Measurements from ENCODE around the gene GCAT. TPM values are rescaled to one million over a fixed set of nuclear protein-coding genes. Genes with fewer than 3 reads are reported as not detected.

GCAT gene
- total and polyA plus RNA-seq, 2 experiments from 2014 or later: 20.2 to 40.0 TPM

- TF ChIP-seq CTCF (IDR thresholded peaks at IDR 0.05; ENCODE audit: poor library complexity): no peak
- TF ChIP-seq EZH2phosphoT487 (IDR thresholded peaks at IDR 0.05; ENCODE audit: low read depth, severe bottlenecking, unreplicated experiment): no peak
- TF ChIP-seq EZH2 (IDR thresholded peaks at IDR 0.05; ENCODE audit: borderline replicate concordance): no peak
- no peaks in the 10 kb centered on the region for H3K9me2 ChIP-seq (replicated peaks; ENCODE audit: insufficient read depth)
- peaks cover 16% of the 10 kb centered on the region for H3K4me1 ChIP-seq (ENCODE audit: insufficient read depth)
- no peaks in the 10 kb centered on the region for H4K20me1 ChIP-seq (ENCODE audit: insufficient read depth, poor library complexity, severe bottlenecking)
- H3K4me2 ChIP-seq: peak overlapping the region; percentile 96
- peaks cover 69% of the 10 kb centered on the region for H3K79me2 ChIP-seq
- peaks cover 3% of the 10 kb centered on the region for H3K36me3 ChIP-seq (replicated peaks; ENCODE audit: insufficient read depth, low read depth)
- H2AFZ ChIP-seq: no peak overlapping the region
- no peaks in the 10 kb centered on the region for H3K9me3 ChIP-seq (ENCODE audit: low read depth)
- H3K27me3 ChIP-seq: no peaks in the 10 kb centered on the region
- 89% methylated on average over 4 of the region's 4 CpGs for WGBS (ENCODE audit: low lambda C conversion rate, missing lambda C conversion rate)
- H3K4me3 ChIP-seq: no peak overlapping the region
- no peak for DNase-seq (ENCODE audit: low spot score)
- H3K27ac ChIP-seq: no peak overlapping the region
Observed at GRCh38 chr22:37850801-37851200, 43.1 kb downstream of the GCAT start.

- peaks cover 3% of the 10 kb centered on the region for H3K36me3 ChIP-seq (replicated peaks; ENCODE audit: insufficient read depth, low read depth)
- no peak for TF ChIP-seq EZH2phosphoT487 (IDR thresholded peaks at IDR 0.05; ENCODE audit: low read depth, severe bottlenecking, unreplicated experiment)
- no peaks in the 10 kb centered on the region for H3K27me3 ChIP-seq
Observed at GRCh38 chr22:37852418-37852817, 44.7 kb downstream of the GCAT start.

GRCh38 chr22:37854946-37855345 lies 47.2 kb downstream of the GCAT start:
- Histone ChIP-seq H3K9me2 (replicated peaks; ENCODE audit: insufficient read depth) (no peaks in the 10 kb centered on the region), H3K4me3 (no peak overlapping the region), H3K27me3 (no peaks in the 10 kb centered on the region), H4K20me1 (ENCODE audit: insufficient read depth, poor library complexity, severe bottlenecking) (no peaks in the 10 kb centered on the region), H3K4me1 (ENCODE audit: insufficient read depth) (peaks cover 11% of the 10 kb centered on the region), H3K4me2 (no peak overlapping the region), H3K79me2 (peaks cover 70% of the 10 kb centered on the region), H2AFZ (no peak overlapping the region), H3K9me3 (ENCODE audit: low read depth) (no peaks in the 10 kb centered on the region), H3K27ac (no peak overlapping the region), H3K36me3 (replicated peaks; ENCODE audit: insufficient read depth, low read depth) (peaks cover 3% of the 10 kb centered on the region)
- no peak for DNase-seq (ENCODE audit: low spot score)
- WGBS (ENCODE audit: low lambda C conversion rate, missing lambda C conversion rate): 77% methylated on average over 2 of the region's 2 CpGs
- TF ChIP-seq EZH2 (IDR thresholded peaks at IDR 0.05; ENCODE audit: borderline replicate concordance) (no peak), CTCF (IDR thresholded peaks at IDR 0.05; ENCODE audit: poor library complexity) (no peak), EZH2phosphoT487 (IDR thresholded peaks at IDR 0.05; ENCODE audit: low read depth, severe bottlenecking, unreplicated experiment) (no peak)

More at GRCh38 chr22:37852418-37852817, 44.7 kb downstream of the GCAT start:
- Histone ChIP-seq H4K20me1 (ENCODE audit: insufficient read depth, poor library complexity, severe bottlenecking) (no peaks in the 10 kb centered on the region), H3K79me2 (peaks cover 76% of the 10 kb centered on the region), H3K9me2 (replicated peaks; ENCODE audit: insufficient read depth) (no peaks in the 10 kb centered on the region), H3K9me3 (ENCODE audit: low read depth) (no peaks in the 10 kb centered on the region), H3K4me1 (ENCODE audit: insufficient read depth) (peaks cover 16% of the 10 kb centered on the region), H3K4me2 (no peak overlapping the region), H3K4me3 (no peak overlapping the region), H3K27ac (no peak overlapping the region), H2AFZ (no peak overlapping the region)
- 73% methylated on average over 5 of the region's 5 CpGs for WGBS (ENCODE audit: low lambda C conversion rate, missing lambda C conversion rate)
- DNase-seq (ENCODE audit: low spot score): no peak

- Histone ChIP-seq H3K4me3 (no peak overlapping the region), H2AFZ (no peak overlapping the region), H3K27me3 (no peaks in the 10 kb centered on the region), H3K4me1 (ENCODE audit: insufficient read depth) (peaks cover 5% of the 10 kb centered on the region), H3K9me3 (ENCODE audit: low read depth) (no peaks in the 10 kb centered on the region), H3K27ac (no peak overlapping the region), H3K79me2 (peaks cover 64% of the 10 kb centered on the region), H4K20me1 (ENCODE audit: insufficient read depth, poor library complexity, severe bottlenecking) (no peaks in the 10 kb centered on the region), H3K4me2 (no peak overlapping the region), H3K36me3 (replicated peaks; ENCODE audit: insufficient read depth, low read depth) (peaks cover 3% of the 10 kb centered on the region), H3K9me2 (replicated peaks; ENCODE audit: insufficient read depth) (no peaks in the 10 kb centered on the region)
- TF ChIP-seq EZH2 (IDR thresholded peaks at IDR 0.05; ENCODE audit: borderline replicate concordance) (no peak), CTCF (IDR thresholded peaks at IDR 0.05; ENCODE audit: poor library complexity) (no peak), EZH2phosphoT487 (IDR thresholded peaks at IDR 0.05; ENCODE audit: low read depth, severe bottlenecking, unreplicated experiment) (no peak)
- no peak for DNase-seq (ENCODE audit: low spot score)
- WGBS (ENCODE audit: low lambda C conversion rate, missing lambda C conversion rate): 94% methylated on average over 2 of the region's 2 CpGs
Observed at GRCh38 chr22:37855462-37855861, 47.7 kb downstream of the GCAT start.
